GM11168 (cell line): Measurements from ENCODE around the gene PHF21B.

Experiments used
- in situ Hi-C: fragments of 300-500 bp; cut with MboI; formaldehyde crosslinking; loops from one replicate; pipeline ENCODE4 v1.12.0; 2022; ENCODE audit warnings: low sequenced_read_pairs; ENCODE audit not compliant: unreplicated experiment

Gene PHF21B

DNA sequence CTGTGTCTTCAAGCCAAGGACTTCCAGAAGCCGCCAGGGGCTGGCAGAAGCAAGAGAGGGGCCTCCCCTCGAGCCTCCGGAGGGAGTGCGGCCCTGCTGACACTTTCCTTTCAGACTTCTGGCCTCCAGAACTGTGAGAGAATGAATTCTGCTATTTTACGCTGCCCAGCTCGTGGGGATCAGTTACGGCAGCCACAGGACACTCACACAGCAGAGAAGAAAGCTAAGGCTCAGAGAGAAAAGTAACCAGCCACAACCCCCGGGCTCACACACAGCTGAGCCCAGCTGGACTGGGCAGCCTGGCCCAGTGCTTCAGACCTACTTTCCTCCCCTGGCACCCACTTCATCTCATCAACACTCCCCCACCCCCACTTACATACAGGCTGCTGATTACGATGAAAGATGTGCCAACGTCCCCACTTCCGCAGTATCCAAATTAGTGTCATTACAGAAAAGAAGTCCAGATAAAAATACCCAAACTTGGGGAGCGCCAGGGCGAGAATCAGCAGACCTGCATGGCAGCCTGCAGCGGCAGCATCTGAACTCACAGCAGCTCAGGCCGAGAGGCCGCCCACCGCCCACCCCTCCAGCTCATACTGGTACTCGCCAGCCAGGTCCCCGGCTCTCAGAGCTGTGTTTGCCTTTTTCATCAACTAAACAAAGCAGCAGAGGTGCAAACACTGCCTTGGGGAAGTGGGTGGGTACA lies 15.3 kb downstream of the PHF21B start:
- in situ Hi-C loops = no loop called here

DNA sequence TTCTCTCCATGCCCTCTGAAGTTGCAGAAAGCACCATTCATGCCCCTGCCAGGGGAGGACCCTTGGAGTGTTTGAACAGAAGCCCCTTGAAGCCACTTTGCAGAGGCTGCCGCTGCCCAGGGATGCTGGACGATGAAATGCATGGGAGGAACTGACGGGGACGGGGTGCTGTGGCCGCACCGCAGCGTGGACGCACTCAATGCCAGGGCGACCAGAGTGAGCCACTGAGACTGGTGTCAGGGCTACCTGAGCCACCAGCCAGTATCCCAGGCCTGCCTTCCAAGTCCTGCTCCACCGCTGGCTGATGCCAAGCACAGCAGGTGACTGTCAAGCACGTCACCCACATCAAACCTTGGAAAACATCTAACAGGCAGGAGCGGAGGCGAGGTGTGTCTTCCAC lies 17.6 kb downstream of the PHF21B start:
- in situ Hi-C loops = no loop called here

DNA sequence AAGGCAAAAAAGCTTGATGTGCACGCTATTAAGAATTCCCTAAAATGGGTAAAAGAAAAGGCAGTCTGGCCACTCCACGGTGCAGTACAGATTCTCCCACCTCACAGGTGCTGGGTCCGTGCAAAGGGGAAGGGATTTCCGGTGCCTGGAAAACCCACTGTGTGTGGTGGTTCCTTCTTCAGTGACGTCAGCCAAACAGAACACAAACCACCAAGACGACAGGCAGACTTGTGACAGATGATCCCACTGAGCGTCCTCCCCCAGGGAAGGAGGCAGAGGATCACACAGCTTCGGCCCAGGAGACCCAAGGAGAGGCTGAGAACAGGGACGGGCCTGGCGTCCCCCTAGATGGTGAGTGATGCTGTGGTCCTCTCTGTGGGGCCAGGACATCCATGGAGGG lies 18.6 kb downstream of the PHF21B start:
- in situ Hi-C loops = no loop called here

DNA sequence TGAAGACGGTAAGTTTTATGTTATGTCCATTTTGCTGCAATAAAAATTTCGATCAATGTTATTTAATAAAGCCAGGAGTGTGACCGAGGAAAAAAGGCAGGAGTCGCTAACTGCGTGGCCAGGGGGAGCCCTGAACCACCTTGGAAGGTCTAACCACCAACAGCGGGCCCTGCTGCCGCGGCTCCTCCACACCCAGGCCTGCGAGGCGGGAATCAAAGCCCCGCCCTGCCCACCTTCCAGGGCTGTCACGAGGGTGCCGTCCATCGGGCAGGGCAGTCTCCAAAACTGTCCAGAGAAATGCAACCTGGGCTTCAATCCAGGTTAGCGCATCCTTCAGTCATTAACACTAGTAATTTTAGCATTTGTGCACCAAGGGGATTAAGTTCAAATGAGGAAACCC lies 19.0 kb downstream of the PHF21B start:
- in situ Hi-C loops = no loop called here

DNA sequence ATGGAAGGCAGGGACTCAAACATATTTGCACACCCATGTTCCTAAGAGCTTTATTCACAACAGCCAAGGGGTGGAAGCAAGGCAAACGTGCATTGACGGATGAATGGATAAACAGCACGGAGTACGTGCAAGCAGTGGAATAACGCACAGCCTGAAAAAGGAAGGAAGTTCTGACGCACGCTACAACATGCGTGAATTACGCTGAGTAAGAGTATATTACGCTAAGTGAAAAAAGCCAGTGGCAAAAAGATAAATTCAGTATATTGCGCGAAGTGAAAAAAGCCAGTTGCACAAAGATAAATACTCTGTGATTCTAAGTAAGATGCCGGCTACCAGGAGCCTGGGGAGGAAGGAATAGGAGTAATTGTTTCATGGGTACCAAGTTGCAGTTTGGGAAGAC lies 19.5 kb downstream of the PHF21B start:
- in situ Hi-C loops = no loop called here

DNA sequence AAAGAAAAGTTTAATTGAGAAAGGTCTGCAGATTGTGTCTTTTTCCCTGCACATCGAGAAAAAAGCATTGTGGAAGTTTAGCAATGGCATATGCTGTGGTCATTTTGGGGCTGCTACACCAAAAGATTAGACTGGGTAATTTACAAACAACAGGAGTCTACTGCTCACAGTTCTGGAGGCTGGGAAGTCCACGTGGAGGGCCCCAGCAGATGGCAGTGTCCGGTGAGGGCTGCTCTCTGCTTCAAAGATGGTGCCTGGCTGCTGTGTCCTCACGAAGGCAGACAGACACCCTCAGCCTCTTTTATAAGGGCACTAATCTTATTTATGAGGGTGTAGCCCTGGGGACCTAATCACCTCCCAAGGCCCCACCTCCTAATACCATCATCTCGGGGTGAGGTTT lies 21.1 kb downstream of the PHF21B start:
- in situ Hi-C loops = no loop called here

DNA sequence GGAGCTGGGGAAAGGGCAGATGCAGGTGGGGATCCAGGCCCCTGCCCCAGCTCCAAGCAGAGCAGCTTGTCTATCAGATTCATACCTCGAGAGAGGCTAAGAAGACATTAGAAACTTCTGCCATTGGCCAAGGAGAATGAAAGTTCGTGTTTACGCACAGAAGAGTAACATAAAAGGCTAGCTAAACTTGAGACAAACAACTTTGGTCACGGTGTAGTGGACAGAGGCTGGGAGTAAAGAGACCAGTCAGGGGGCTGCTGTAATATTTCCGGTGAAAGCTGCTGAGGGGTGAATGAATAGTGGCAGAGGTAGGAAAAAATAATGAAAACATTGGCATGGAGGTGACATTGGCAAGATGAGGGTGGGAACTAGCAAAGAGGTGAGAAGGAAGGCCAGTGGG lies 22.9 kb downstream of the PHF21B start:
- in situ Hi-C loops = no loop called here

DNA sequence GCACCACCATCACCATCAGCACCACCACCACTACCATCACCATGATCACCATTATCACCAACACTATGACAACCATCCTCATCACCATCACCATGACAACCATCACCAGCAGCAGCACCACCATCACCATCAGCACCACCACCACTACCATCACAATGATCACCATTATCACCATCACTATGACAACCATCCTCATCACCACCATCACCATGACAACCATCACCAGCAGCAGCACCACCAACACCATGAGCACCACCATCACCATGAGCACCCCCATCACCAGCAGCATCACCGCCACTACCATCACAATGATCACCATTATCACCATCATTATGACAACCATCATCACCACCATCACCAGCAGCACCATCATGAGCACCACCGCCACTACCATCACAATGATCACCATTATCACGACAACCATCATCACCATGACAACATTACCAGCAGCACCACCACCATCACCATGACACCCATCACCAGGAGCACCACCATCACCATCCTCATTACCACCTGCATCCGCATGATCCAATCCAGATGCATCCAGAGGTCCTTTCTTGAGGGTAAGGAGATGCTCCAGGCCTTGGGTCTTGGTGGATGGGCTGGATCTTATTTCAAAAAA lies 23.8 kb downstream of the PHF21B start:
- in situ Hi-C loops = no loop called here

DNA sequence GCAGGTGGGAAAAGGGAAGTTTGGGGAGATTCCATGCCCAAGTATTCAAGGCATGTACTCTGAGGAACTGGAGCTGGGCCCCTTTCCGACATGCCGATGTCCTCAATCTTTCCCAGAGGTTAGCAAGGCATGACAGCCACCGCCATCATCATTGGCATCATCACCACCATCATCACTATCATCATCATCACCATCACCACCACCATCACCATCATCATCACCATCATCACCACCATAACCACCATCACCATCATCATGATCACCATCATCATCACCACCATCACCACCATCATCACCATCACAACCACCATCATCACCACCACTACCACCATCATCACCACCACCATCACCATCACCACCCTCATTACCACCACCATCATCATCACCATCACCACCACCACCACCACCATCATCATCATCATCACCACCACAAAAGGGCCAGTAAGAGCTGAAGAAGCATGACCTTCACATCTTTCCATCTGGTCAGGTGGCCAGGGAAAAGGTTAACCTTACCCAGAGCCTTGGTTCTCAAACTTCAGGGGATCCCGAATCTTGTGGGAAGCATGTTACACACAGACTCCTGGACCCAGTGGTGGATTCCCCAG lies 25.8 kb downstream of the PHF21B start:
- in situ Hi-C loops = no loop called here

DNA sequence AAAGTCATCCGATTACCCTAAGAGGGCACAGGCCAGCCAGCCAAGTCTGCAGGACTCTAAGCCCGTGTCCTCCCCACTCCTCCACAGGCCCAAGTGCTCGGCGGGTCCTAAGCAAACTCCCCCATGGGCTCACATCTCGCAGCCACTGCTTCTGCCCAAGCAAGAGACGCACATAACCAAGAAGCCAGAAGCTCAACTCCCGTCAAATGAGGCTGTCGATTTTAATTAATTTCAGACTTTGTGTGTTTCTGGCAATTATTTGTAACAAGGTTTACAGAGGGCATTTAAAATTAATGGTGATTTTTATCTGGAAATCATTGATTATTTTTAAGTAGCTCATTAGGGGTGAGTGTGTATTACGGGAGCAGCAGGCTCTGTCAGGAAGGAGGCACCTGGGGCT lies 27.4 kb downstream of the PHF21B start:
- in situ Hi-C loops = no loop called here

DNA sequence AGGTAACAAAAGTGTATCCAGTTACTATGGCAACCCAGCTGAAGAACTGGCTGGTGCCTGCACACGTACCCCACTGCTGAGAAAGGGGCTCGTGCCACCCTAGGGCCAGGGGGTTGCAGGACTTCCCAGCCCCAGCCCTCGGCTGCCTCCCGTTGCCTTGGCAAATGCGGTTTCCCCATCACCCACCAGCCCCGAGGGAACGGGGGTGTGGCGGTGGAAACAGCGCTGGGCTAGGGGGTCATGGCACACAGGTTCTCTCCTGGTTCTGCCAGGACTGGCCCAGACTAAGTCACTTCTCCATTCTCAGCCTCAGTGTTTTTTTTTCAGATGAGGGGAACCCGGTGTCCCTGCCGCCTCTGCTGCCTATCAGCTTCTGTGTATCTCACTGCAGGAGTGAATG lies 27.9 kb downstream of the PHF21B start:
- in situ Hi-C loops = no loop called here

DNA sequence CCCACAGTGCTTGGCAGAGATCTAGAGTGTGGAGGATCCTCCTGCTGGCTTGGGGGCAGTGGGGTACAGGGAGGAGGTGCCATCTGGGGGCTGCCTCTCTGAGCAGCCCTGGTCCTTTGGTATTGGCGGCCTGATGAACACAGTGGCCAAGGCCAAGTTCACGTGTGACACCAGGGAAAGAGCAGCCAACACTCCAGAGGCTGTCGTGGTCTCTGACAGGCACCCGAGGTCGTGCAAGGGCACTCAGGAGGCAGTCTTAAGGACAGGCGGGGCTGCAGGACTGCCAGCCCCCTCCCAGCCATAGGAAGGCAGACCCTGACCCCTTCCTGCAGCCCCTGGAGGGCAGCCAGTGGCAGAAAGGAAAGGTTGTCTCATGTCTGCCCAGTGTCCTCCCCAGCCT lies 30.7 kb downstream of the PHF21B start:
- in situ Hi-C loops = no loop called here

DNA sequence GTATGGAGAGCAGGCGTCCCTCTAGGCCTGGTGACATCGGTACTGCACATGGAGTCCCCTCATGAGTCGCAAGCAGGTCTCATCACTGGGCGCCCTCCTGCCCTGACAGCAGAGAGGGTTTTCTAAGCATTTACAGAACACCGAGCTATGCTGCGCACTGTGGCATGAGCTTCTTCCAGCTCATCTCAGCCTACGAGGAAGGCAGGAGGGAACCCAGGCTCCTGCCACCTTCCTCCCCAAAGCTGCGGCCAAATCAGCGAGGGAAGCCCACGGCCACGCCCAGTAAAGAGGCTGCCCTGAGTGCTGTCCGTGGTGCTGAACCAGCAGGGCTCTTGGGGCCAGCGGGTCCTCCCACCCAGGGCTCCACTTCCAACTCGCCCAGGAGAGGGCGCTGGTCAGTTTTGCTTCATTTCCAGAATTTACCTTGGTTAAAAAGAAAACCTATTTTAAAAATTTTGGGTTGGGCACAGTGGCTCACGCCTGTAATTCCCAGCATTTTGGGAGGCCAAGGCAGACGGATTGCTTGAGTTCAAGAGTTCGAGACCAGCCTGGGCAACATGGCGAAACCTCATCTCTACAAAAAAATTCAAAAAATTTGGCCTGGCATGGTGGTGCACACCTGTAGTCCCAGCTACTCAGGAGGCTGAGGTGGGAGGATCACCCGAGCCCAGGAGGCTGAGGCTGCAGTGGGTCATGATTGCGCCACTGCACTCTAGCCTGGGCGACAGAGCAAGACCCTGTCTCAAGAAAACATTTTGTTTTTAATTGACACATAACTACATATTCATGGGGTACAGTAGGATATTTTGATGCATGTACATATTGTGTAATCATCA lies 34.2 kb downstream of the PHF21B start:
- in situ Hi-C loops = no loop called here

DNA sequence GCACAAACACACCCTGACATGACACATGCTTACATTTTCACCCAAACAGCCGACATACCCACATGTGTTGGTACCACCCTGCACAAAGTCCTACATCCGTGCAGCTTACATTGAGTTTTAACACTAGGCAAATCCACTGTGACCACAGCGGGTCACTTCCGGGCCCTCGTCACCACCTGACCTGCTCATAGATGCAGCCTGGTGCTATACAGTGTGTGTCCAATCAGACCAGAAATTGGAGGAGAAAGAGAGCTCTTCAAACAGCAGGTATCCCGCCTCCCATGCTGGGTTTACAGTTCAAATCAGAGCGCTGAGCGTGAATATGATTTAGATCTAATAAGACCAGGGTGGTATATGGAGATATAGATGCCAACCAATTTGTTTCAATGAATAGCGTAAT lies 35.4 kb downstream of the PHF21B start:
- in situ Hi-C loops = no loop called here

DNA sequence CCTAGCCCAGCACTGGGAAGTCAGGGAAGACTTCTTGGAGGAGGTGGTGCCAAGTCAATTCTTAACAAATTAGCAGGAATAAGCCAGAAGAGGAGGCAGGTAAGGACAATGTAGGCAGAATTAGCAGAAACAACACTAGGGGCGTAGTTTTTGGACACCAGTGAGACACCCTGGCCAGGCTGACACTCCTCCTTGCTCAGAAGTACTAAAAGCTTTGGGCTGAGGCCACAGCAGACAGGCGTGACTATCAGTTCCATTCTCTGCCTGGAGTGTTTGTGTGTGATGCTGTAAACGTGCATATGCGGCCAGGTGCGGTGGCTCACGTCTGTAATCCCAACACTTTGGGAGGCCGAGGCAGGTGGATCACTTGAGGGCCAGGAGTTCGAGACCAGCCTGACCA lies 36.0 kb downstream of the PHF21B start:
- in situ Hi-C loops = no loop called here

DNA sequence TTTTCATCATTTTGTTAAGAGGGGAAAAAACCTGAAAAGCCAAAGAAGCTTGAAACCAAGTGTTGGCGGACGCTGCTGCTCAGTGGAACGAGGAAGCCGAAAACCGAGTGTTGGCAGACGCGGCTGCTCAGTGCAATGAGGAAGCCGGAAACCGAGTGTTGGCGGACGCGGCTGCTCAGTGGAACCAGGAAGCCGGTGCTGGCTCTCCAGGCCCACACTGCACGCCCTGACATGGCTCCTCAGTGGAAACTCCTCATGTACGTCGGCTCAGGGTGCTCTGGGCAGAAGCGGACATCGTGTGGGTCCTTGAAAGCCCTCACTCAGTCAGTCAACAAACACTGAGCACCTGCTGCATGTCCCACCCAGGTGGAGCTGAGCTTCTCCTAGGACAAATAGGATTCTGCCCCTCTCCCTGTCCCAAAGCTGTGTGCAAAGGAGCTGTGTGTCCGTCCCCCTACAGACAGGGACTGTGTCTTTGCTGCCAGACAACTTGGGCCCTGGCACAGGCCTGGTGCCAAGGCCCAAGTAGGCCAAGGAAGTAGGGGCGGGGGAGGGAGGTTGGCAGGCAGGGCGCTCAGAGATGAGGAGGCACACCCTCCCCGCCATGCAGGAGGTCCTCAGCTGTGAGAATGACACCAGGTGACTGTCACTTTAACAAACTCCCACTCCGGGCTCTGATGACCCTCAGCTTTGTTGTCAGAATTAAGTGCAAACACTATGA lies 37.3 kb downstream of the PHF21B start:
- in situ Hi-C loops = no loop called here

DNA sequence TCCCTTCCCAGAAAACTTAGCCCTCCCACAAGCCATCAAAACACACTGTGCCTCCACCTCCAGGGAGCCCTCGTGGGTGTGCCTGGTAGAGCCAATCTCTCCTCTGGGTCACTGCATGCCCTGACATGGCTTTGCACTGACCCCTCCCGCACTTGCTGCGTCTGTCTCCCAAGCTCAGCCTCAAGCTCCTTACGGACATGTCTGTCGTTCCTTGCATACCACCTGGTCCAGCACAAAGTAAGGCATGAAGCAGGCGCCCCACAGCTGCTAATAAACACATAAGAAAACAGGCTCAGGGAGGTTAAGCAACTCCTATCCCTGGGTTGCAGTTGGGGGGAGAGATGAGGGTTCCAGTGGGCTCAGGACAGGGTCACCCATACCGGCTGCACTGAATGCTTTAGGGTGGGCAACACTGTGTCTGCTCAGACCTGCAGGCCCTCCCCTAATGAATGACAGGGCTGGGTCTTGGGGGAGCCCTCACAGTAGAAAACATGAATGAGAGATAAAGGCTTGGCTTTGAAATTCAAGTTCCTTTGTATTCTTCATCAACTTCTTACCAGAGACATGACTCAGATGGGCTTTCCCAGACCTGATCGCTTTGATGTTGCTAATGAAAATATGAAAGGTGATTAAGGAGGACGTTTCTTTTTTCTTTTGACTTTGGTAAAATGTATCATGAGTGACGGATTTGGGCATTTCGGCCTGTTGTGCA lies 38.0 kb downstream of the PHF21B start:
- in situ Hi-C loops = no loop called here

DNA sequence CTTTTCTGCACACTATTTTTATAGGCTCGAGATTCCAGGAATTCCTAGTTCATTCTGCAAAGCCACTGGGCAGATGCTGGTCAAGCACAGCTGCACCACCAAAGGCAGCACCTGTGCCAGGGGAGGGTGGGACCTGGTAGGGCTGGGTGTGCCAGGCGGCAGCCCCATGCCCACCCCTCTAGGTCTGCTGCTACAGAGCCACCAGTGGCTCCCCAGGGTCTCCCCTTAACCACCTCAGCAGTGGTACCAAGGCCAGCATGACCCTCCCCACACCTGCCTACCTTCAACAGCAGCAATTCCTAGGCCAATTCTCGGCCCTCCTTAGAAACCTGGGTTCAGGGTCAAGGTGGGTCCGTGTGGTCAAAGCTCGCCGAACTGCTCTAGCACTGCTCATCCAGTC lies 39.5 kb downstream of the PHF21B start:
- in situ Hi-C loops = no loop called here

DNA sequence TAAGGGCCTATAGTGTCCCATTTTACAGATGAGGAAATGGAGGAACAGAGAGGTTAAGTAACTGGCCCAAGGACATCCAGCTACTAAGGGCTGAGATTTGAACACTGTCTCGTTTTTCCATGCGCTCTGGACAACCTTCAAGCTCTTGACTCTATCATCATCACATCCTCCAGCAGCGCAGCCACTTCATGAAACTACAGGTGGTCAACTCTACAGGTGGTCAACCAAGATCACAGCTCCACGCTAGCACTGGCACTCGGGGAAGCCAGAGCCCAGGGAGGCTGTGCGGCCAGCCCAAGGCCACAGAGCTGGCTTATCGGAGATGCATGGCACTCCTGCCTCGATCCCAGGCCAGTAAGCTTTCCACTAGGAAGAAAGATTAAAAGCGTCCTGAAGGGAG lies 40.0 kb downstream of the PHF21B start:
- in situ Hi-C loops = no loop called here

DNA sequence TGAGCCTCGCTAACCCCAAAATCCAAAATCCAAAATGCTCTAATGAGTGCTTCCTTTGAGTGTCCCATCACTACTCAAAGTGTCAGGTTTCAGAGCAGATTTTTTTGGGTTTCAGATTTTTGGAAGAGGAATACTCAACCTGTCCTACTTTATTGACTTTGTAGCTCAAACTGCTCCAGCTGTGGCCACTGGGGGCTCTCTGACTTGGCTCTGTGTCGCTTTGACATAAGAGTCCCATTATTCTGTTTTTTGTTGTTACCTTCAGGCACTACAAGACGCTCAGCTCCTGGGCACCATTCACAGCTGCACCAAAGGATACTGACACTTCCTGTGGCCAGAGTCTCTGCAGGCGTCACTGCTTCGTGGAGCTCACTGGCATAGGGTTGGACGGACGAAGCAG lies 41.1 kb downstream of the PHF21B start:
- in situ Hi-C loops = no loop called here
